Activated CD8-positive, alpha-beta T cell treated with anti-CD3 and anti-CD28 coated beads for 36 hours (primary cell): ENCODE results near the gene C17orf113. TPM values are rescaled to one million over a fixed set of nuclear protein-coding genes. Genes with fewer than 3 reads are reported as not detected.

Source experiments
- ATAC-seq: fragments of 200-7000 bp; cut with Tn5 transposase; one replicate; pipeline ENCODE4 v1.10.0; 2021; ENCODE audit warnings: mild to moderate bottlenecking, moderate library complexity
- CTCF ChIA-PET: fragments of 350-600 bp; sonication (Branson Sonifier 250); formaldehyde crosslinking; loops from one replicate; lab custom pipeline; 2021; ENCODE audit warnings: antibody characterized with exemption; lab: Charles Lee
- POLR2A ChIA-PET: fragments of 350-600 bp; sonication (Branson Sonifier 250); formaldehyde crosslinking; loops from one replicate; lab custom pipeline; 2021; ENCODE audit warnings: antibody characterized with exemption; lab: Charles Lee
- DNase-seq: peaks from one replicate; pipeline ENCODE4 v3.0.0-alpha.2; 2020
- H3K27ac Mint-ChIP-seq: one replicate; pipeline ENCODE4 v1.8.0; 2021; ENCODE audit warnings: mild to moderate bottlenecking, mixed read lengths
- H3K27me3 Mint-ChIP-seq: one replicate; pipeline ENCODE4 v1.8.0; 2021; ENCODE audit warnings: mixed read lengths
- H3K36me3 Mint-ChIP-seq: one replicate; pipeline ENCODE4 v1.8.0; 2021; ENCODE audit warnings: low read depth, mixed read lengths
- H3K4me1 Mint-ChIP-seq: one replicate; pipeline ENCODE4 v1.8.0; 2021; ENCODE audit warnings: low read depth, mixed read lengths
- H3K4me3 Mint-ChIP-seq: one replicate; pipeline ENCODE4 v1.8.0; 2021; ENCODE audit warnings: mild to moderate bottlenecking, moderate library complexity, mixed read lengths
- H3K9me3 Mint-ChIP-seq: one replicate; pipeline ENCODE4 v1.8.0; 2021; ENCODE audit warnings: mixed read lengths
- CTCF ChIP-seq: fragments of 200-600 bp; IDR thresholded peaks from one replicate; pipeline ENCODE4 v1.8.0; 2022; ENCODE audit warnings: antibody characterized with exemption, mild to moderate bottlenecking
- intact Hi-C: fragments of 100-400 bp; cut with micrococcal nuclease; formaldehyde crosslinking; loops from one replicate; pipeline ENCODE4 v1.10.0; 2022
- total RNA-seq, 2 experiments: library from RNA; stranded (reverse); gene quantifications; one replicate each; pipeline ENCODE4 v1.2.3, GENCODE V29; 2021

C17orf113 gene
- total RNA-seq, 2 experiments from 2014 or later: 0.72 to 0.77 TPM

- H3K27ac Mint-ChIP-seq: no peak overlapping the region
- no peak for TF ChIP-seq CTCF
- intact Hi-C loops: no loop called here
- DNase-seq: no peak
- H3K36me3 Mint-ChIP-seq: no peaks in the 10 kb centered on the region
- no peak overlapping the region for H3K4me3 Mint-ChIP-seq
- POLR2A ChIA-PET: interaction anchor here (1.2 kb wide), 1 partner anchor 127 kb away, joined by 3 read pairs; no protein-coding TSS in a partner anchor
- H3K9me3 Mint-ChIP-seq: no peaks in the 10 kb centered on the region
- no peak for ATAC-seq
- CTCF ChIA-PET: interaction anchor here (1.2 to 1.5 kb wide), 2 partner anchors 27 to 29 kb away, joined by 5 read pairs; no protein-coding TSS in a partner anchor
- peaks cover 9% of the 10 kb centered on the region for H3K4me1 Mint-ChIP-seq
- H3K27me3 Mint-ChIP-seq: peaks cover 15% of the 10 kb centered on the region
Observed at GRCh38 chr17:42094375-42095069, 44.1 kb upstream of the C17orf113 start.

GRCh38 chr17:42092939-42093338 lies 42.5 kb upstream of the C17orf113 start:
- CTCF ChIA-PET: interaction anchor here (1.3 to 2.8 kb wide), 3 partner anchors 16 to 27 kb away, joined by 4 to 12 read pairs (median 5); no protein-coding TSS in a partner anchor
- Mint-ChIP-seq H3K27ac (no peak overlapping the region), H3K4me3 (no peak overlapping the region), H3K9me3 (no peaks in the 10 kb centered on the region), H3K4me1 (peaks cover 6% of the 10 kb centered on the region), H3K27me3 (peaks cover 13% of the 10 kb centered on the region), H3K36me3 (no peaks in the 10 kb centered on the region)
- ATAC-seq: no peak
- POLR2A ChIA-PET: no interaction called here
- DNase-seq: no peak
- intact Hi-C loops: no loop called here
- no peak for TF ChIP-seq CTCF

GRCh38 chr17:42090964-42091790 lies 40.8 kb upstream of the C17orf113 start:
- TF ChIP-seq CTCF: no peak
- DNase-seq: no peak
- POLR2A ChIA-PET: interaction anchor here (0.9 to 1.1 kb wide), 3 partner anchors 19 to 152 kb away, joined by 3 to 4 read pairs (median 4); no protein-coding TSS in a partner anchor
- intact Hi-C loops: no loop called here
- Mint-ChIP-seq H3K27me3 (peaks cover 4% of the 10 kb centered on the region), H3K9me3 (no peaks in the 10 kb centered on the region), H3K4me3 (no peak overlapping the region), H3K4me1 (no peaks in the 10 kb centered on the region), H3K36me3 (no peaks in the 10 kb centered on the region), H3K27ac (no peak overlapping the region)
- no peak for ATAC-seq
- CTCF ChIA-PET: interaction anchor here (0.9 to 2.8 kb wide), 7 partner anchors 10 to 72 kb away, joined by 3 to 12 read pairs (median 5); partner anchors contain the start of gene NKIRAS2

- ATAC-seq (no peak), DNase-seq (no peak)
- intact Hi-C loops: no loop called here
- H3K9me3 Mint-ChIP-seq: no peaks in the 10 kb centered on the region
- H3K27ac Mint-ChIP-seq: no peak overlapping the region
- H3K27me3 Mint-ChIP-seq: peaks cover 1% of the 10 kb centered on the region
- no peak for TF ChIP-seq CTCF
- ChIA-PET CTCF (interaction anchor here (0.7 to 1.3 kb wide), 2 partner anchors 13 to 141 kb away, joined by 3 to 4 read pairs; no protein-coding TSS in a partner anchor), POLR2A (interaction anchor here (1.0 kb wide), 1 partner anchor 12 kb away, joined by 3 read pairs; no protein-coding TSS in a partner anchor)
- H3K36me3 Mint-ChIP-seq: no peaks in the 10 kb centered on the region
- no peaks in the 10 kb centered on the region for H3K4me1 Mint-ChIP-seq
- no peak overlapping the region for H3K4me3 Mint-ChIP-seq
Observed at GRCh38 chr17:42088736-42089135, 38.3 kb upstream of the C17orf113 start.
